H9 (cell line): Measurements from ENCODE around the gene TRIM27. TPM values are rescaled to one million over a fixed set of nuclear protein-coding genes. Genes with fewer than 3 reads are reported as not detected.

Experiments used
- DNase-seq: peaks from one replicate; pipeline ENCODE4 v3.0.0-alpha.2; 2017
- H2AFZ ChIP-seq: one replicate; pipeline ENCODE4 v1.6.1; 2013; ENCODE audit warnings: mild to moderate bottlenecking, low read length, control low read depth, moderate library complexity
- H2AK5ac ChIP-seq: 2 replicates; pipeline ENCODE4 v1.6.1; 2013; ENCODE audit warnings: low read length, control low read depth, mixed read lengths; ENCODE audit not compliant: insufficient read length
- H2BK120ac ChIP-seq: one replicate; pipeline ENCODE4 v1.6.1; 2013; ENCODE audit warnings: low read depth, mild to moderate bottlenecking, low read length, control low read depth, inconsistent platforms; ENCODE audit not compliant: poor library complexity, severe bottlenecking
- H2BK12ac ChIP-seq: 2 replicates; pipeline ENCODE4 v1.6.1; 2013; ENCODE audit warnings: low read length, control low read depth, mixed read lengths, low read depth; ENCODE audit not compliant: insufficient read length
- H2BK15ac ChIP-seq: 2 replicates; pipeline ENCODE4 v1.6.1; 2013; ENCODE audit warnings: low read depth, low read length, control low read depth
- H2BK20ac ChIP-seq: one replicate; pipeline ENCODE4 v1.6.1; 2013; ENCODE audit warnings: low read depth, mild to moderate bottlenecking, low read length, control low read depth, inconsistent platforms; ENCODE audit not compliant: poor library complexity, severe bottlenecking
- H2BK5ac ChIP-seq: 2 replicates; pipeline ENCODE4 v1.6.1; 2013; ENCODE audit warnings: low read length, control low read depth, mixed read lengths; ENCODE audit not compliant: insufficient read length
- H3K14ac ChIP-seq: 2 replicates; pipeline ENCODE4 v1.6.1; 2013; ENCODE audit warnings: low read length, control low read depth; ENCODE audit not compliant: insufficient read depth
- H3K18ac ChIP-seq: 2 replicates; pipeline ENCODE4 v1.6.1; 2013; ENCODE audit warnings: low read depth, mild to moderate bottlenecking, mixed read lengths, low read length, control low read depth; ENCODE audit not compliant: insufficient read length
- H3K23ac ChIP-seq: 2 replicates; pipeline ENCODE4 v1.6.1; 2013; ENCODE audit warnings: low read length, control low read depth, mixed read lengths, low read depth; ENCODE audit not compliant: insufficient read length
- H3K23me2 ChIP-seq: 2 replicates; pipeline ENCODE4 v1.6.1; 2013; ENCODE audit warnings: low read depth, mild to moderate bottlenecking, mixed read lengths, low read length, control low read depth; ENCODE audit not compliant: insufficient read length, poor library complexity, severe bottlenecking
- H3K27ac ChIP-seq: 2 replicates; pipeline ENCODE4 v1.5.1; 2013; ENCODE audit warnings: low read length, control low read depth, mixed read lengths, low read depth; ENCODE audit not compliant: insufficient read length
- H3K27me3 ChIP-seq: 2 replicates; pipeline ENCODE4 v1.6.1; 2013; ENCODE audit warnings: low read length, control low read depth, inconsistent platforms; ENCODE audit not compliant: insufficient read depth
- H3K4ac ChIP-seq: 2 replicates; pipeline ENCODE4 v1.6.1; 2013; ENCODE audit warnings: low read depth, mild to moderate bottlenecking, control low read depth, inconsistent platforms, low read length, moderate library complexity
- H3K4me1 ChIP-seq: 2 replicates; pipeline ENCODE4 v1.6.1; 2013; ENCODE audit warnings: low read length, control low read depth, inconsistent platforms; ENCODE audit not compliant: insufficient read depth
- H3K4me2 ChIP-seq: 2 replicates; pipeline ENCODE4 v1.6.1; 2013; ENCODE audit warnings: low read length, control low read depth, mixed read lengths; ENCODE audit not compliant: insufficient read length, insufficient read depth
- H3K56ac ChIP-seq: 2 replicates; pipeline ENCODE4 v1.6.1; 2013; ENCODE audit warnings: low read depth, mild to moderate bottlenecking, mixed read lengths, low read length, control low read depth; ENCODE audit not compliant: insufficient read length
- H3K79me1 ChIP-seq: 2 replicates; pipeline ENCODE4 v1.6.1; 2013; ENCODE audit warnings: low read depth, mild to moderate bottlenecking, moderate library complexity, low read length, control low read depth, inconsistent platforms; ENCODE audit not compliant: insufficient read depth, poor library complexity, severe bottlenecking
- H3K79me2 ChIP-seq: 2 replicates; pipeline ENCODE4 v1.6.1; 2013; ENCODE audit warnings: low read length, control low read depth, inconsistent platforms; ENCODE audit not compliant: insufficient read depth
- H3K9ac ChIP-seq: 2 replicates; pipeline ENCODE4 v1.6.1; 2013; ENCODE audit warnings: low read length, control low read depth, mixed read lengths; ENCODE audit not compliant: insufficient read length; ENCODE audit errors: extremely low read depth
- H3K9me3 ChIP-seq: one replicate; pipeline ENCODE4 v1.6.1; 2013; ENCODE audit warnings: low read depth, low read length, inconsistent platforms; ENCODE audit not compliant: control insufficient read depth
- H3T11ph ChIP-seq: one replicate; pipeline ENCODE4 v1.6.1; 2013; ENCODE audit warnings: mild to moderate bottlenecking, low read length, control low read depth, inconsistent platforms
- H4K20me1 ChIP-seq: one replicate; pipeline ENCODE4 v1.6.1; 2013; ENCODE audit not compliant: control insufficient read depth, insufficient read length, insufficient read depth
- H4K5ac ChIP-seq: 2 replicates; pipeline ENCODE4 v1.6.1; 2013; ENCODE audit warnings: low read depth, mild to moderate bottlenecking, mixed read lengths, low read length, control low read depth; ENCODE audit not compliant: insufficient read length
- H4K8ac ChIP-seq: replicated peaks from 2 replicates; pipeline ENCODE4 v1.6.1; 2013; ENCODE audit warnings: low read length, control low read depth, mixed read lengths, low read depth; ENCODE audit not compliant: insufficient read length
- H4K91ac ChIP-seq: 2 replicates; pipeline ENCODE4 v1.6.1; 2013; ENCODE audit warnings: low read depth, mild to moderate bottlenecking, moderate library complexity, mixed read lengths, low read length, control low read depth; ENCODE audit not compliant: insufficient read length
- H3K27ac Mint-ChIP-seq, 3 experiments: 2 replicates in 2 of 3; 3 replicates in 1 of 3; pipeline ENCODE4 v1.8.0; 2020 to 2021; ENCODE audit warnings: mixed read lengths in 3 of 3, mild to moderate bottlenecking in 1 of 3, moderate library complexity in 1 of 3
- H3K27me3 Mint-ChIP-seq: 2 replicates; pipeline ENCODE4 v1.8.0; 2021; ENCODE audit warnings: low read depth, mild to moderate bottlenecking, moderate library complexity, mixed read lengths
- H3K36me3 Mint-ChIP-seq, 3 experiments: 2 replicates in 2 of 3; 3 replicates in 1 of 3; pipeline ENCODE4 v1.8.0; 2020 to 2021; ENCODE audit warnings: low read depth in 3 of 3, mixed read lengths in 3 of 3; ENCODE audit not compliant: insufficient read depth in 1 of 3
- H3K4me1 Mint-ChIP-seq, 2 experiments: 2 replicates each; pipeline ENCODE4 v1.8.0; 2020; ENCODE audit warnings: mixed read lengths in 2 of 2
- H3K4me3 Mint-ChIP-seq, 2 experiments: 2 replicates in 1 of 2; 3 replicates in 1 of 2; pipeline ENCODE4 v1.8.0; 2020 to 2021; ENCODE audit warnings: mild to moderate bottlenecking in 2 of 2, mixed read lengths in 2 of 2, moderate library complexity in 1 of 2
- H3K9me3 Mint-ChIP-seq, 2 experiments: 2 replicates in 1 of 2; 3 replicates in 1 of 2; pipeline ENCODE4 v1.8.0; 2020; ENCODE audit warnings: mild to moderate bottlenecking in 2 of 2, mixed read lengths in 2 of 2, moderate library complexity in 1 of 2
- CTCF ChIP-seq: fragments of 200-600 bp; sonication (generic); conservative IDR thresholded peaks from 3 replicates; pipeline ENCODE4 v1.8.0; 2021; ENCODE audit warnings: antibody characterized with exemption, mild to moderate bottlenecking
- WGBS: extraction: QIAGEN DNeasy Blood & Tissue Kit; methylation state at CpG from one replicate; pipeline ENCODE4 v1.1.7; 2013; ENCODE audit warnings: missing lambda C conversion rate, low lambda C conversion rate, mixed read lengths; ENCODE audit not compliant: insufficient read length; ENCODE audit errors: extremely low coverage; 5-methylcytosine and 5-hydroxymethylcytosine counted together
- total RNA-seq: library from RNA; stranded (reverse); gene quantifications from 2 replicates; pipeline ENCODE4 v1.2.1, GENCODE V29; 2021

Gene TRIM27
- total RNA-seq, 1 experiment from 2014 or later, result 98.2 TPM

- no peaks in the 10 kb centered on the region for H3K79me1 ChIP-seq
- H3K23ac ChIP-seq, result no peak overlapping the region
- H2AFZ ChIP-seq, result no peak overlapping the region
- H3K4me1 ChIP-seq, result peaks cover 3% of the 10 kb centered on the region; the same call in 1 of the 2 replicates
- no peak overlapping the region for H3K4ac ChIP-seq
- no peak overlapping the region for H2BK120ac ChIP-seq
- no peak overlapping the region for H2BK5ac ChIP-seq
- H4K8ac ChIP-seq, result no peak overlapping the region
- H4K20me1 ChIP-seq, result no peaks in the 10 kb centered on the region
- no peak overlapping the region for H3T11ph ChIP-seq
- WGBS, result no CpG with 5 or more reads among the region's 2 CpGs
- no peak overlapping the region for H2BK20ac ChIP-seq
- Mint-ChIP-seq H3K36me3 (peaks cover 0 to 16% (median 10%) of the 10 kb centered on the region in 3 experiments; a peak in 6 of 7 replicates), H3K4me1 (peaks cover 10 to 14% of the 10 kb centered on the region in 2 experiments), H3K4me3 (no peak overlapping the region; a peak in 1 of 5 replicates), H3K9me3 (peaks cover 10 to 20% of the 10 kb centered on the region in 2 experiments), H3K27ac (peak overlapping the region in 1 of 3 experiments; percentile 33; a peak in 1 of 7 replicates), H3K27me3 (peaks cover 6% of the 10 kb centered on the region)
- no peak overlapping the region for H3K27ac ChIP-seq
- TF ChIP-seq CTCF, result no peak
- H2BK15ac ChIP-seq, result no peak overlapping the region
- H3K9me3 ChIP-seq, result no peaks in the 10 kb centered on the region
- no peaks in the 10 kb centered on the region for H3K27me3 ChIP-seq
- H4K5ac ChIP-seq, result no peak overlapping the region
- H3K23me2 ChIP-seq, result peaks cover 8% of the 10 kb centered on the region
- H3K56ac ChIP-seq, result no peak overlapping the region
- H3K4me2 ChIP-seq, result no peak overlapping the region
- no peaks in the 10 kb centered on the region for H3K79me2 ChIP-seq
- H3K9ac ChIP-seq, result no peak overlapping the region
- H3K14ac ChIP-seq, result no peak overlapping the region
- H4K91ac ChIP-seq, result no peak overlapping the region
- DNase-seq, result no peak
- no peak overlapping the region for H3K18ac ChIP-seq
- H2AK5ac ChIP-seq, result no peak overlapping the region
- no peak overlapping the region for H2BK12ac ChIP-seq
These were observed 54.9 kb downstream of the TRIM27 start for GRCh38 chr6:28868873-28869272.
